SHP77 (cell line): ENCODE results near the gene PCSK6.
"Not testable (repeated sequence)": the region's sequence is repeated elsewhere in the genome, so short reads cannot be mapped to it uniquely, and the experiment has no call there.

ENCODE experiments used
- DNase-seq, 2 experiments: peaks; one replicate each; lab custom pipeline; 2025; lab: John Stamatoyannopoulos, UW

Gene PCSK6

GRCh38 chr15:101482526-101483371 is 6.8 kb downstream of the PCSK6 start:
- peak in 1 of 2 experiments; percentile 41 for DNase-seq

DNA sequence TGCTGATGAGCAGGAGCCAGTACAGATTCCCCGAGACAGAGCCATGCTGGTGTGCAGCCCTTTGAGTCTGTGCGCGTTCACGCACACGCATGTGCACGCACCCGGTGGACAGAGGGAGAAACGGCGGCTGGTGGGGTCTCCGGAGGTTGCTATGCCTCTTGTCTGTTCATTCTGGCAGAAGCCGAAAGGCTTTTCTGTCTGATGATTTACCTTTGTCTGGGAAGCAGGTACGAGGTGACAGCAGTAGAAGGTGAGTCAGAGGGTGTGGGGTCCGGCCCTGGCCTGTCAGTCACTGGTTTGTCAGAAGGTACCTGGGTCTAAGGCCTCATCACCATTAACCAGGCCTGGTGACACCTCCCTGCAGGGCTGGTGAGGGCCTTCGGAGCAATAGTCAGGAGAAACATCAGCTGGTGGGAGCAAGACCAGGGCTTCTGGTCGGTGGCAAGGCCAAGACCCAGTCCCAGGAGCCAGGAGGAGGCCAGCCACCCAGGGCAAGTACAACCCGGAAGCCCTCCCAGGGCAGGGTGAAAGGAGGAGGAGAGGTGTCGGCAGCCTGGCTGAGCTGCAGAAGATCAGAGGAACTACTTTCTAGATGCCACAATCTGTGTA is 7.5 kb downstream of the PCSK6 start:
- no peak for DNase-seq

GRCh38 chr15:101481381-101481705 is 8.2 kb downstream of the PCSK6 start:
- no peak for DNase-seq

GRCh38 chr15:101480613-101481380 is 8.7 kb downstream of the PCSK6 start:
- DNase-seq = no peak

DNA sequence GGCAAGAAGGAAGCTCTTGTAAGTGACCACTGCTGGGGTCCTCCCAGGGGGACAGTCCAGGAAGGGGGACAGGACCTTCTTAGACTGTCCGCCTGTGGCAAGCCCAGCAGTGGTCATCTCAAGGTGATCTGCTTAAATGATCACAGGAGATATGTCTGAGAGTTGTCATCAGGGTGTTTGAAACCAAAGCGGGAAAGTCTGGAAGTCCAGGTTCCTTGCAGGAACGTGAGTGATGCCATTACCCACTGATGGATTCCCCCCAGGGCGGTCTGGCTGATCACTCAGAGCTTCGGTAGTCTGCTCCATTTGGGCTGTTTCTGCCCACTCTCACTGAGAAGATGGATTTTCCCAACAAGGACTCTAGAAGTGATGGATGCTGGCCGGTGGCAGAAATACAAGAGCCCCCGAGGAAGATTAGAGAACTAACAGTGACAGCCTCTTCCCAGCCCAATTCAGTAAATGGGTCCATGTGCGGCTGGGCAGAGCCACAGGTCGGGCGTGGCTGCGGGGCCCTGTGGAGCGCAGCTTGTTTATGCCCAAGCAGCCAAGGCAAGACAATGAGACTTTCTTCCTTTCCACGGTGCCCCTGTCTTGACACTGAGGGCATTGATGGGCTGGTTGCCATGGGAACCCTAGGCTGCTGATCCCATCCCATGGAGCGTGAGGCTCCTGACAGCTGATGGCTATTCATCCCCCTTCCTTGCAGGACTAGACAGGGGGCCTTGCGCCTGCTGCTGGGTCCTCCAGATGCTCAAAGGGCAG is 9.5 kb downstream of the PCSK6 start:
- no peak for DNase-seq

GRCh38 chr15:101479342-101479845 is 10.1 kb downstream of the PCSK6 start:
- no peak for DNase-seq

DNA sequence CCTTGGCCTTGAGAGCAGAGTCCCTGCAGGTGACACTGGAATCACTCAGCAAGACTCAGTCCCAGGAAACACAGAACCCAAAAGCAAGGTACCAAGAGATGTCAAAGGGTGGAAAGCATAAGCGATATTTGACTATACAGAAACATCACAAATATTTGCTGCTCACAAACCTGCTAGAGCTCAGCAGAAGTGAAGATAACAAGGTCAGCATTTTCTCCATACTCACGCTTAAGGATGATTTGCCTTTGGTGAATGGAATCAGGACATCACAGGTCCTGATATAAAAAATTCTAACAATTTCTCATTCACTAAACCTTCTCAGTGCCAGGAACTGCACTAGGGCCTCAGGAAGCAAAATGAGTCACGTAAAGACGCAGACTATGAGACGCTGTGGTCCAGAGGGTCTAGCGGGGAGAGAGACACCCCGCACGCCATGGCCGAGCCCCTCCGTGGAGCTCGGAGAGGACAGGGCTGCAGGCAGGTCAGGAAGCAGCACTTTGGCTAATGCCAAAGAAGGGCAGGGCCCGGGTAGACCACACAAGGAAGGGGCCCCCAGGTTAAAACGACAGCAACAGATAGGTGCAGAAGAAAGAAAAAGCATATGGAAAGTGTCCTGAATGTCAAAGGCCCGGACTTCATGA is 10.7 kb downstream of the PCSK6 start:
- DNase-seq = no peak

DNA sequence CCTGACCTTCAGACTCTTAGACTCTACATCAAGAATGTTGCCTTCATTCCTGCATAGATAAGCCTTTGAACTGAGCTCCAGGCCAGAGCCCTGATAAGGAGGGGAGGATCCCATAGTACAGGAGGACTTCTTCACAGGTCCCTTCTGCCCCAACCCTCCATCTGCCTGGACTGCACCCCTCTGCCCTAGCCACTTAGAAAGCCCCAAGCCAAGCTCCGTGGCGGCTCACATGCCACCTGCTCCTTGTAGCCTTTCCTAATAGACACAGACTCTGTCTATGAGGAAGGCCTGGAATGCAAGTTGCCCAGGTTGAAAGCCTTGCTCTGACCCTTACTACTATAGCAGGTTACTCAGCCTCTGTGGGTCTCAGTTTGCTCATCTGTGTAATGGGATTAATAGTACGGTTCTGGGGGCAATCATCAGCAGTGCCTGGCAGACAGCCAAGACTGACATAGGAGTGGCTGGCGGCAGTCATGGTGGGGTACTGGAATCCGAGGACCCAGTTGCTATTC is 11.6 kb downstream of the PCSK6 start:
- no peak for DNase-seq

- DNase-seq = no peak
Observed at GRCh38 chr15:101476756-101477155, 12.8 kb downstream of the PCSK6 start.

- DNase-seq = no peak
Observed at GRCh38 chr15:101474983-101475382, 14.5 kb downstream of the PCSK6 start.

- DNase-seq = no peak
Observed at GRCh38 chr15:101474233-101474632, 15.3 kb downstream of the PCSK6 start.

GRCh38 chr15:101472033-101472432 is 17.5 kb downstream of the PCSK6 start:
- no peak for DNase-seq

GRCh38 chr15:101470548-101471239 is 18.8 kb downstream of the PCSK6 start:
- DNase-seq = no peak

DNA sequence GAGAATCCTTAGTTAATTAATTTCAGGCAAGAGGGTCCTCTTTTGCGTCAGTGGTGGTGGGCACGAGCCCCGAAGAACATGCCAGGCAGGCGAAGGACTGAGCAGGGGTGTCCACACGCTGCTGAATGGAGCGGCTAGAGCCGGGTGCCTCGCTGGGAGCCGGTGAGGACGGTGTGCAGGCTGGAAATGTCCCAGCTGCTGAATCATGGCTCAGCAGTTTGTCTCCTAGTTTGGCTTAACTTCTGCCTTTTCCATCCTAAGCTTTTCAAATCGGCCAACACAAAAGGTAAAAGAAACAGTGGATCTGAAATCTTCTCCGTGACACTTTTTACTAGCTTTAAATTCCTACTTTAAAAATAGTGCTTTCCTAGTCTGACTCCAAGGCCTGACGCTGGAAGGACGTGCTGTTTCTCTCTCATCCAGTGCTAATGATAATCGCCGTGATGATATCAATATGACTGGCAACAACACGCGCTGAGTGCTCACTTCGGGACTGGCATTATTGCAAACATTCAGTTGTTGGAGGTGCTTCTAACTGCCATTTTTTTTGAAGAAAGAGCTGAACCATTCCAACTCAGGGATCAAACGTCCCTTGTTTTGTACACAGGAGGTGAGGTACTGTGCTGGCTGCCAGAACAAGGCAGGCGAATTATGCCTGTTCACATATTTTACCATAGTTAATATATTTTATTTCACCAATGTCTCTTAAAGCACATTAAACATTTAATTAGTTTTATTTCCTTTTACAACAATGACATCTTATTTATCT is 19.8 kb downstream of the PCSK6 start:
- no peak for DNase-seq

DNA sequence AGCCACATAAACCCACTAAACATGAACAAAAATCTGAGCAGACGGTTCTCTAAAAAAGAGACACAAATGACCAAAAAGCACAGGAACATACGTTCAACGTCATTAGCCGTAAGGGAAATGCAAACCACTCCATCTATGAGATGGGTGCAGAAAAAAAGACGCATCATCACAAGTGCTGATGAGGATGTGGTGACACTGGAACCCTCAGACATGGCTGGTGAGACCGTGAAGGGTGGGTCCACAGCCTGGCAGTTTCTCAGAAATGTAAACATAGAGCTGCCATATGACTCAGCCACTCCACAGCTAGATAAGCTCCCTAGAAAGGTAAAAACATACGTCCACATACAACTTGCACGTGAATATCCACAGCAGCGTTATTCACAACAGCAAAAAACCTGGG is 23.3 kb downstream of the PCSK6 start:
- DNase-seq = no peak

GRCh38 chr15:101464999-101465669 is 24.4 kb downstream of the PCSK6 start:
- no peak for DNase-seq

GRCh38 chr15:101464256-101464998 is 25.1 kb downstream of the PCSK6 start:
- DNase-seq = no peak

DNA sequence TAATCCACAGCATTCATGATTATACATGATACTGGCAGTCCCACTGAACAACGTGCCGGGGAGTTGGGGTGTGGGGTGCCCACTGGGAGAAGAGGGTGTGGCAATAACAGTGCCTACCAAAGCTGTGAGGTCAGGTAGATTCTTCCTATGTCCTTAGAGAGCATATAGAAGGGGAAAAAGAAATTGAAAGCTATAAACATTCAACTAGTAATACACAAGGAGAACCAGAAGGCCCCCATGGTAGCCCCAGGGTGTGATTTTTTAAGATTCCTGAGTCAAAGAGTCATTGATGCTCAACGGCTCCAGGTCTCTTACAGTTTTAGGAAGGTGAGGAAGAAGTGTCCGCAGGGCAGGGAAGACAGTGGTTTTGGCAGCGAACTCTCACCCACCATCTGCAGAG is 25.8 kb downstream of the PCSK6 start:
- not testable (repeated sequence) for DNase-seq

DNA sequence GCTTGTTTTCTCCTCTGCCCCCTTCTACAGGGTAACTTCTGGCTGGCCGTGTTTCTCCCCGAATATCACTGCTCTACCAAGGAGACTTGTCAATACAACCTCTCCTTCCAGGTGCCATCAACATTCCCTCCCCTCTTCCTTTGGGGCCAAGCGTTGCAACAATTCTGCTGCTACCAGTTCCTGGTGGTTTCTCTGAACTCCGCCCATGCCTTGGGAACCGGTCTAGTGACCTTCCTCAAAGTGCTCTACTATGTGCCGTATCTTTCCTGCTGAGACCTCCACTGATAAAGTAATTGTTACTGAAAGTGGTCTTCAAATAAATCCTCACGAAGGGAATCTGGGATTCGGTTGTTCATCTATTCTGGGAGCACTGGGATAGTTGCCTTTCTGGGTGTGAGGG is 26.2 kb downstream of the PCSK6 start:
- no peak for DNase-seq
